Stimulated activated CD4-positive, alpha-beta T cell treated with anti-CD3 and anti-CD28 coated beads, Interleukin-15, amount 100 ng/mL, for 24 hours (primary cell): ENCODE measurements around the gene ICAM2.

Source experiments
- DNase-seq: peaks from one replicate; pipeline ENCODE4 v3.0.0-alpha.2; 2020

The ICAM2 gene

GRCh38 chr17:63973930-63974593, 46.4 kb downstream of the ICAM2 start:
- no peak for DNase-seq

GRCh38 chr17:63973247-63973646, 47.2 kb downstream of the ICAM2 start:
- DNase-seq = no peak

- no peak for DNase-seq
Observed at GRCh38 chr17:63972796-63973195, 47.6 kb downstream of the ICAM2 start, which contains the start of gene SCN4A. Gene SCN4A (minus strand): TSS chr17:63972918. CDS start chr17:63972841, 77 bp downstream.

GRCh38 chr17:63969278-63969677, 51.2 kb downstream of the ICAM2 start:
- DNase-seq = no peak

- DNase-seq = peak; percentile 26
Observed at GRCh38 chr17:63967953-63968352, 52.5 kb downstream of the ICAM2 start.

GRCh38 chr17:63966646-63967264, 53.7 kb downstream of the ICAM2 start:
- peak; percentile 29 for DNase-seq

GRCh38 chr17:63963123-63963522, 57.3 kb downstream of the ICAM2 start:
- no peak for DNase-seq

- DNase-seq = no peak
Observed at GRCh38 chr17:63962298-63962744, 58.1 kb downstream of the ICAM2 start.

GRCh38 chr17:63961355-63962212, 58.8 kb downstream of the ICAM2 start:
- peak; percentile 66 for DNase-seq

- no peak for DNase-seq
Observed at GRCh38 chr17:63960430-63960829, 60.0 kb downstream of the ICAM2 start.

GRCh38 chr17:63960006-63960405, 60.4 kb downstream of the ICAM2 start:
- no peak for DNase-seq

GRCh38 chr17:63956296-63956920, 64.0 kb downstream of the ICAM2 start:
- DNase-seq = no peak

- DNase-seq = no peak
Observed at GRCh38 chr17:63955791-63956190, 64.6 kb downstream of the ICAM2 start.

GRCh38 chr17:63955232-63955631, 65.2 kb downstream of the ICAM2 start:
- DNase-seq = no peak

GRCh38 chr17:63954402-63955063, 65.9 kb downstream of the ICAM2 start:
- DNase-seq = peak; percentile 35
